ENCODE data around the gene ZNF614. TPM values are rescaled to one million over a fixed set of nuclear protein-coding genes. Genes with fewer than 3 reads are reported as not detected.
"Not testable (repeated sequence)": the region's sequence is repeated elsewhere in the genome, so short reads cannot be mapped to it uniquely, and the experiment has no call there.

ZNF614 gene
- total RNA-seq, 2 experiments from 2014 or later, result 10.6 to 13.1 TPM

DNA sequence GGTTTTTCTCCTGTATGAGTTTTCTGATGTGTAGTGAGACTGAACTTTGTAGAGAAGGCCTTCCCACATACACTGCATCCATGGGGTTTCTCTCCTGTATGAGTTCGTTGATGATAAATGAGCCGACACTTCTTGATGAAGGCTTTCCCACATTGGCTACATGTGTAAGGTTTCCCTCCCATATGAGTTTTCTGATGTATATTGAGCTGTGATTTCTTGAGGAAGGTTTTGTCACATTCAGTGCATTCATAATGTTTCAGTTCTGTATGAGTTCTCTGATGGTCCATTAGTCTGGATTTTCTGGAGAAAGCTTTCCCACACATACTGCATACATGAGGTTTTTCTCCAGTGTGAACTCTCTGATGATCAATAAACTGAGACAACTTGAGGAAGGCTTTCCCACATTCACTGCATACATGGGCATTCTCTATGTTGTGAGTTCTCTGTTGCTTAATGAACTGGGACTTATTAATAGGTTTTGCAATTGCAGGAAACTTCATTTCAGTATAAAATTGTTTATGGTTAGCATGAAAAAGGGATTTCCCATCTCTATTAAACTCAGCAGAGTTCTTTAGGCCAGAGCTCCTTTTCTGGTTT is 34.0 kb downstream of the ZNF614 start:
- ChIA-PET POLR2A (no interaction called here), CTCF (no interaction called here)

DNA sequence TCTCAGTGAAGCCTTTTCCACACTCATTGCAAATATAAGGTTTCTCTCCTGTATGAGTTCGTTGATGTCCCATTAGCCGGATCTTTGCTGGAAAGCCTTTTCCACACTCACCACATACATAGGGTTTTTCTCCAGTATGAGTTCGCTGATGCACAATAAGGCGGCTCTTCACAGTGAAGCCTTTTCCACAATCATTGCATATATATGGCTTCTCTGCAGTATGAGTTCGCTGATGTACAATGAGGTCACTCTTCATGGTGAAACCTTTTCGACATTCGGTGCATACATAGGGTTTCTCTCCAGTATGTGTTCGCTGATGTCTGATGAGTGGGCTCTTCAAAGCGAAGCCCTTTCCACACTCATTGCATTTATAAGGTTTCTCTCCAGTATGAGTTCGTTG is 34.8 kb downstream of the ZNF614 start:
- ChIA-PET POLR2A (no interaction called here), CTCF (no interaction called here)

DNA sequence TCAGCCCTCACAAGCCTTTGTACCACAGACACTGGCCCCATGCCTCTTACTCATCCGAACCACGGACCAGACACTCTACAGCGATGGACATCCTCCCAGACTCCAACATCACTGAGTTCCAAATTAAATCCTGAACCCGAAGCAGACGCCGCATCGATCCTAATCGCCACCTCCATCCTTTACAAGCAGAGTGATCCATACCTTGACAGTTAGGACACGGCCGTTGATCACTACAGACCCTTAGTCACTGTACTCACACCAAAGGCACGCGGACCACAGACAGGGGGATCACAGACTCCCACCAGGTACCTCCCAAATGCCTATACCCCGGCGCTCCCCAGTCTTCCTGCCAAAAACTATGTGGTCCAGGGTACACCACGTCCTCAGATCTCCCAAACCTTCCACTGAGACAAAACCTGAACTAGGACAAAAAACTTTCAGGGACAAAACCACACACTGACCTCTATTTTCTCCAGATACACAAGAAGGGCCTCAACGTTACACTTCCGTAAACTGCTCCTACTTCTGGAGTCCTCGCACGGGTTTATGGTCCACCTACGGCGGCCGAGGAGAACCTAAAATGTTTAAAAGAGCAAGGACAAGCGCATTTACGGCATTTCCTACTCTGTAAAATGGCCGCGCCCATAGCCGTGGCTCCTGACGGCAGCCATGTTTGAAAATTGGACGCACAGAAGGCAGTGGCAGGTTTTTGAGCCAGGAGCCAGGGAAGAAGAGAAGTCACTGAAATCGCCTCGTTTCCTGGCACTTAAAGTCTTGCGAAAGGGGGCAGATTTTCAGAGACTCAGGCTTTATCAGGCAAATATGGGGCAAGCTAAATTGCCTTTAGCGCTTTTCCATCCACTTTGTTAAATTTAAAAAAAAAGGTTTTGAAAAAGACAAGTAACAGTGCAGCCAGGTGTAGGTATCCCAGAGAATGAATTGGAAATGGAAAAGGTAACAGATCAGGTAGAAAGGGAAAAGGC is 41.6 kb downstream of the ZNF614 start, which contains the start of gene ZNF350:
Gene ZNF350, minus strand, starts transcription at position 532 of the 983 bp plus-strand sequence. CDS start 12,480 bp downstream, outside the sequence.
- ChIA-PET CTCF (no interaction called here), POLR2A (no interaction called here)

DNA sequence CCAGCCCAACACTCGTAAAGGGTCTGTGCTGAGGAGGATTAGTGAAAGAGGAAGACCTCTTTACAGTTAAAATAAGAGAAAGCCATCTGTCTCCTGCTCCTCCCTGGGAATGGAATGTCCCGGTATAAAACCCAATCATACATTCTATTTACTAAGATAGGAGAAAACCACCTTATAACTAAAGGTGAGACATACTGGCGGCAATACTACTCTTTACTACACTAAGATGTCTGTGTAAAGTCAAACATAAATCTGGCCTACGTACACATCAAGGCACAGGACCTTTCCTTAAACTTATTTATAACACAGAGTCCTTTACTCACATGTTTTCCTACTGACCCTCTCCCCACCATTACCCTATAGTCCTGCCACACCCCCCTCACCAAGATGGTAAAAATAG is 44.8 kb downstream of the ZNF614 start:
- ChIA-PET CTCF (no interaction called here), POLR2A (no interaction called here)

DNA sequence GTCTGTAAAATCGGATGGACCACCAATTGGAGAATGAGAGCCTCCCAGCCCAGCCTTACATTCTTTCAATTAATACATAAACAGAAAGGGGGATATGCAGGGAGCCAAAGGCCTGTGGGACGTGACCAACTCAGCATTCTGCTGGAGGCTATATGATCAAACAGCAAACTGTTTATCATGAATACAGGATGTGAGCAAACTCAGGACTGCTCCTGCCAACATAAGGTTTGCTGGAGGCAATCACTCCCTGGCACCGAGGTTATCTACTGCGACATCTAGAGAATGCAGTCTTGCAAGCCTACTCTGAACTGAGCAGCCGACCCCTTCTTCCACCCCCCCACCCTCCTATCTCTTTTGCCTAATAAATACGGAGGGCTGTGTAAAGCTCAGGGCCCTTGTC is 47.3 kb downstream of the ZNF614 start:
- POLR2A ChIA-PET, result interaction anchor here (0.6 kb wide), 1 partner anchor 1920 kb away, joined by 4 read pairs; no protein-coding TSS in a partner anchor
- CTCF ChIA-PET, result not testable (repeated sequence)

DNA sequence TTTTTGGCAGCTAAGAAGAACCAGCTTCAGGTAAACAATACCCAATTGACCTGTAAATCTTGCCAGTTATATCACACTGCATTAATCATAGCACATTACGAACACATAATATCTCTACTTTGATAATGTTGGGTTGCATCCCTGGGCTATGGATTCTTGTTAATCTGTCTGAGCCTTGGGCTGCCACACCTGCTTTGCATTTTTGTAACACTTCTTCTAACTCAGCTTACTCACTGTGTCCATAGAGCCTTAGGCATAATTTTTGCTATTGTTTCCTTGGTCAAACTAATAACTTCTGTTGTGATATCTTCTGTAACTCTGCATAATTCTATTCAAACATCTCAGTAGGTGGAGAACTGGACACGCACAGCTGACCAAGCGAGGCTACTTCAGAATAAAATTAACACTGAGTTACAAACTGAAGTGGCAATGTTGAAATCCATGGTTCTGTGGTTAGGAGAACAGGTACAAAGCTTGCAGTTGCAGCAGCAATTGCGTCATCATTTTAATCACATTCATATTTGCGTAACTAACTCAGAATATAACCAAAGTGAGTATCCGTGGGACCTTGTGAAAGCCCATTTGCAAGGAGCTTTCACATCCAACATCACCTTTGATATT is 48.0 kb downstream of the ZNF614 start:
- ChIA-PET POLR2A (no interaction called here), CTCF (no interaction called here)

DNA sequence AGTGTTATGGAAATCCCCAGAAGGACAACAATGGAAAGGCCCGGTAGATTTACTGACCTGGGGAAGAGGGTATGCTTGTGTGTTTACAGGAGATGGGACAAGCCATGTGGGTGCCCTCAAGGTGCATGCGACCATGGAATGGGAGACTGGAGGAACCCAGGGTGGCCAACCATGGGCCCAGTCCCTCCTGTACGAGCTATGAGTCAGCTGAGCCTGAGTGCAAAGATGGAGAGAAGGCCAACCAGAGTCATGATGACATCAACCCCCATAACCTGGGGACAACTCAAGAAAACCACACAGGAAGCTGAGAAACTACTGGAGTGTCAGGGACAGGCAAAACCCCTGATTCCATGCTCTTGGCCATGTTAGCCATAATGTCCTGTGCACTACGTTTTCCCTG is 49.3 kb downstream of the ZNF614 start:
- ChIA-PET POLR2A (no interaction called here), CTCF (no interaction called here)

DNA sequence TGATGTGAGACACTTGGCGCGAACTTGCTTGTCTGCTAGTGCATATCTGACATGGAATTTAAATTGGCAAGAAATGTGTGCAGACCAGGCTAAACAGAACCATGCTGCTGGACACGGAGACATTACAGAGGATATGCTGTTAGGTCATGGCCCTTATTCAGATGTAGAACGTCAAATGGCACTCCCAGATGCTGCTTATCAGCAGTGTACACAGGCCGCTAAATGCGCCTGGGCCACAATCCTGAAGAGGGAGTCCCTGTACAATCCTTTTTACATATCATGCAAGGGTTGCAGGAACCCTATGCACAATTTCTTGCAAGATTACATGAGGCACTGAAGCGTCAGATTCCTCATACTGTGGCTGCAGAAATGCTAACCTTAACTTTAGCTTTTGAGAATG is 50.8 kb downstream of the ZNF614 start:
- ChIA-PET POLR2A (no interaction called here), CTCF (no interaction called here)

DNA sequence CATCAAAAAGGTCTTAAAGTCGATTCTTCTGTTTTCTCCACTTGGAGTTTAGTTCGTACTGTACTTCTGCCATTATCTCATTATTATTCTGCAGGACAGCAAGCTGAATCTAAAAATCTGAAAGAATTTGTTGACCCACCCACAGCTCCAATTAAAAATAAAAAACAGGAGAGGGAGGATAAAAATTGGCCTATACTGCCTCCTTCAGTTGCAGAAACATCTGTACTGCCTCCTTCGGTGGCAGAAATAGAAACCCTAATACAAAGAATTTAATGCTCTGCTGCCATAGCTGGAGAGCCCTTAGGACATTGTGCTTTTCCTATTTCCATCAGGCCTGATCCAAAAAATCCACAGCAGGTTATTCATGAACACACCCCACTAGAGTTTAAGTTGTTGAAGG is 51.3 kb downstream of the ZNF614 start:
- ChIA-PET CTCF (no interaction called here), POLR2A (no interaction called here)

GRCh38 chr19:51975787-51976186 is 52.4 kb downstream of the ZNF614 start:
- POLR2A ChIA-PET, result not testable (repeated sequence)

GRCh38 chr19:51971624-51972023 is 56.6 kb downstream of the ZNF614 start:
- CTCF ChIA-PET, result interaction anchor here (0.6 kb wide), 1 partner anchor 24 kb away, joined by 4 read pairs; no protein-coding TSS in a partner anchor
- POLR2A ChIA-PET, result no interaction called here

More at GRCh38 chr19:51975787-51976186, 52.4 kb downstream of the ZNF614 start:
- CTCF ChIA-PET, result not testable (repeated sequence)

GRCh38 chr19:51970718-51971117 is 57.5 kb downstream of the ZNF614 start:
- POLR2A ChIA-PET, result no interaction called here
- CTCF ChIA-PET, result no interaction called here

GRCh38 chr19:51965583-51965982 is 62.6 kb downstream of the ZNF614 start:
- ChIA-PET POLR2A (no interaction called here), CTCF (no interaction called here)

Other genes starting within 250 kb of the ZNF614 start
- gene FPR3, start 233.2 kb downstream of the ZNF614 start, total RNA-seq, result not detected
- gene ZNF577, start 140.4 kb downstream of the ZNF614 start, total RNA-seq, result 1 to 10 TPM; 4.1 to 4.6 TPM
- gene ZNF649, start 123.4 kb downstream of the ZNF614 start, total RNA-seq, result 1 to 10 TPM; 9.4 to 9.9 TPM
- gene ZNF613, start 100.9 kb downstream of the ZNF614 start, total RNA-seq, result 1 to 10 TPM; 4.2 to 4.7 TPM
- gene ZNF350, start 41.5 kb downstream of the ZNF614 start, total RNA-seq, result 1 to 10 TPM; 4.9 to 6.0 TPM
- 1 to 10 TPM; 5.5 to 5.7 TPM for gene ZNF615, start 20.2 kb downstream of the ZNF614 start, total RNA-seq
- gene ZNF432, start 20.5 kb upstream of the ZNF614 start, total RNA-seq, result 10 to 100 TPM; 10.9 to 13.9 TPM
- gene ZNF841, start 67.4 kb upstream of the ZNF614 start, total RNA-seq, result 10 to 100 TPM; 12.9 to 13.0 TPM
- gene ZNF616, start 111.6 kb upstream of the ZNF614 start, total RNA-seq, result 10 to 100 TPM; 10.2 to 10.8 TPM
- 1 to 10 TPM; 7.2 to 9.4 TPM for gene ZNF836, start 143.2 kb upstream of the ZNF614 start, total RNA-seq
- gene PPP2R1A, start 161.7 kb upstream of the ZNF614 start, total RNA-seq, result 100 to 1,000 TPM; 231 to 236 TPM
- gene ZNF766, start 241.2 kb upstream of the ZNF614 start, total RNA-seq, result 10 to 100 TPM; 18.5 to 21.8 TPM

Data from activated CD8-positive, alpha-beta memory T cell treated with anti-CD3 and anti-CD28 coated beads for 36 hours (primary cell).